ENCODE data around the gene CTDSPL2. TPM values are rescaled to one million over a fixed set of nuclear protein-coding genes. Genes with fewer than 3 reads are reported as not detected.

CTDSPL2 gene
- total and polyA plus RNA-seq, 2 experiments from 2014 or later = 42.2 to 86.2 TPM

DNA sequence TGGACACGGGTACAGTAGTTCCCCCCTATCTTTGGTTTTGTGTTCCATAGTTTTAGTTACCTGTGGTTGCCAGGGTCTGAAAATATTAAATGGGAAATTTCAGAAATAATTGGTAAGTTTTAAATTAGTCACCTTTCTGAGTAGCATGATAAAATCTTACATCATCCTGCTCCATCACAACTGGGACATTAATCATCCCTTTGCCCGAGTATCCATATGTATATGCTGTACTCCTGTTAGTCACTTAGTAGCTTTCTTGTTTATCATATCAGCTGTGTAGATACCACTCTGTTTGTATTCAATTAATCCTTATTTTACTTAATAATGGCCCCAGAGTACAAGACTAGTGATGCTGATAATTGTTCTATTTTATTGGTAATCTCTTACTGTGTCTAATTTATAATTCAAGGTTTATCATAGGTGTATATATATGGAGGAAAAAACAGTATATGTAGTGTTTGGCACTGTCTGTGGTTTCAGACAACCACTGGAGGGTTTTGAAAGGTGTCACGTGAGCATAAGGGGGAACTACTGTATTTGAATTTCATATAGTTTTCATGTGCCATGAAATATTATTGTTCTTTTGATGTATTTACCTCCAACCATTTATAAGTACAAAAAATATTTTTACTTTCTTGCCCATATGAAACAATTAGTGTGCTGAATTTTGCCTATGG lies 41.4 kb downstream of the CTDSPL2 start:
- H3K27me3 ChIP-seq (ENCODE audit: insufficient read depth) = no peaks in the 10 kb centered on the region
- H3K4me2 ChIP-seq = no peak overlapping the region
- DNase-seq (ENCODE audit: low spot score) = no peak
- H3K36me3 ChIP-seq (ENCODE audit: insufficient read depth) = no peaks in the 10 kb centered on the region
- H4K20me1 ChIP-seq (replicated peaks; ENCODE audit: insufficient read depth) = peaks cover 31% of the 10 kb centered on the region
- no peaks in the 10 kb centered on the region; the same call in 1 of the 2 replicates for H3F3A ChIP-seq (replicated peaks; ENCODE audit: low read depth)
- no peaks in the 10 kb centered on the region for H3K9me2 ChIP-seq (ENCODE audit: insufficient read depth)
- Mint-ChIP-seq H3K4me3 (no peak overlapping the region), H3K27me3 (ENCODE audit: insufficient read depth, low read depth, poor library complexity) (no peaks in the 10 kb centered on the region), H3K4me1 (no peaks in the 10 kb centered on the region), H3K9me3 (no peaks in the 10 kb centered on the region), H3K36me3 (ENCODE audit: low read depth) (peaks cover 54% of the 10 kb centered on the region), H3K27ac (no peak overlapping the region)
- H2AFZ ChIP-seq = no peak overlapping the region
- no peak for TF ChIP-seq STAT1 (IDR thresholded peaks at IDR 0.05; ENCODE audit: unreplicated experiment)
- no peak for TF ChIP-seq CREB1 (CRISPR knock-in tag; IDR thresholded peaks at IDR 0.05; ENCODE audit: low read depth)
- TF ChIP-seq, protein P1, sequence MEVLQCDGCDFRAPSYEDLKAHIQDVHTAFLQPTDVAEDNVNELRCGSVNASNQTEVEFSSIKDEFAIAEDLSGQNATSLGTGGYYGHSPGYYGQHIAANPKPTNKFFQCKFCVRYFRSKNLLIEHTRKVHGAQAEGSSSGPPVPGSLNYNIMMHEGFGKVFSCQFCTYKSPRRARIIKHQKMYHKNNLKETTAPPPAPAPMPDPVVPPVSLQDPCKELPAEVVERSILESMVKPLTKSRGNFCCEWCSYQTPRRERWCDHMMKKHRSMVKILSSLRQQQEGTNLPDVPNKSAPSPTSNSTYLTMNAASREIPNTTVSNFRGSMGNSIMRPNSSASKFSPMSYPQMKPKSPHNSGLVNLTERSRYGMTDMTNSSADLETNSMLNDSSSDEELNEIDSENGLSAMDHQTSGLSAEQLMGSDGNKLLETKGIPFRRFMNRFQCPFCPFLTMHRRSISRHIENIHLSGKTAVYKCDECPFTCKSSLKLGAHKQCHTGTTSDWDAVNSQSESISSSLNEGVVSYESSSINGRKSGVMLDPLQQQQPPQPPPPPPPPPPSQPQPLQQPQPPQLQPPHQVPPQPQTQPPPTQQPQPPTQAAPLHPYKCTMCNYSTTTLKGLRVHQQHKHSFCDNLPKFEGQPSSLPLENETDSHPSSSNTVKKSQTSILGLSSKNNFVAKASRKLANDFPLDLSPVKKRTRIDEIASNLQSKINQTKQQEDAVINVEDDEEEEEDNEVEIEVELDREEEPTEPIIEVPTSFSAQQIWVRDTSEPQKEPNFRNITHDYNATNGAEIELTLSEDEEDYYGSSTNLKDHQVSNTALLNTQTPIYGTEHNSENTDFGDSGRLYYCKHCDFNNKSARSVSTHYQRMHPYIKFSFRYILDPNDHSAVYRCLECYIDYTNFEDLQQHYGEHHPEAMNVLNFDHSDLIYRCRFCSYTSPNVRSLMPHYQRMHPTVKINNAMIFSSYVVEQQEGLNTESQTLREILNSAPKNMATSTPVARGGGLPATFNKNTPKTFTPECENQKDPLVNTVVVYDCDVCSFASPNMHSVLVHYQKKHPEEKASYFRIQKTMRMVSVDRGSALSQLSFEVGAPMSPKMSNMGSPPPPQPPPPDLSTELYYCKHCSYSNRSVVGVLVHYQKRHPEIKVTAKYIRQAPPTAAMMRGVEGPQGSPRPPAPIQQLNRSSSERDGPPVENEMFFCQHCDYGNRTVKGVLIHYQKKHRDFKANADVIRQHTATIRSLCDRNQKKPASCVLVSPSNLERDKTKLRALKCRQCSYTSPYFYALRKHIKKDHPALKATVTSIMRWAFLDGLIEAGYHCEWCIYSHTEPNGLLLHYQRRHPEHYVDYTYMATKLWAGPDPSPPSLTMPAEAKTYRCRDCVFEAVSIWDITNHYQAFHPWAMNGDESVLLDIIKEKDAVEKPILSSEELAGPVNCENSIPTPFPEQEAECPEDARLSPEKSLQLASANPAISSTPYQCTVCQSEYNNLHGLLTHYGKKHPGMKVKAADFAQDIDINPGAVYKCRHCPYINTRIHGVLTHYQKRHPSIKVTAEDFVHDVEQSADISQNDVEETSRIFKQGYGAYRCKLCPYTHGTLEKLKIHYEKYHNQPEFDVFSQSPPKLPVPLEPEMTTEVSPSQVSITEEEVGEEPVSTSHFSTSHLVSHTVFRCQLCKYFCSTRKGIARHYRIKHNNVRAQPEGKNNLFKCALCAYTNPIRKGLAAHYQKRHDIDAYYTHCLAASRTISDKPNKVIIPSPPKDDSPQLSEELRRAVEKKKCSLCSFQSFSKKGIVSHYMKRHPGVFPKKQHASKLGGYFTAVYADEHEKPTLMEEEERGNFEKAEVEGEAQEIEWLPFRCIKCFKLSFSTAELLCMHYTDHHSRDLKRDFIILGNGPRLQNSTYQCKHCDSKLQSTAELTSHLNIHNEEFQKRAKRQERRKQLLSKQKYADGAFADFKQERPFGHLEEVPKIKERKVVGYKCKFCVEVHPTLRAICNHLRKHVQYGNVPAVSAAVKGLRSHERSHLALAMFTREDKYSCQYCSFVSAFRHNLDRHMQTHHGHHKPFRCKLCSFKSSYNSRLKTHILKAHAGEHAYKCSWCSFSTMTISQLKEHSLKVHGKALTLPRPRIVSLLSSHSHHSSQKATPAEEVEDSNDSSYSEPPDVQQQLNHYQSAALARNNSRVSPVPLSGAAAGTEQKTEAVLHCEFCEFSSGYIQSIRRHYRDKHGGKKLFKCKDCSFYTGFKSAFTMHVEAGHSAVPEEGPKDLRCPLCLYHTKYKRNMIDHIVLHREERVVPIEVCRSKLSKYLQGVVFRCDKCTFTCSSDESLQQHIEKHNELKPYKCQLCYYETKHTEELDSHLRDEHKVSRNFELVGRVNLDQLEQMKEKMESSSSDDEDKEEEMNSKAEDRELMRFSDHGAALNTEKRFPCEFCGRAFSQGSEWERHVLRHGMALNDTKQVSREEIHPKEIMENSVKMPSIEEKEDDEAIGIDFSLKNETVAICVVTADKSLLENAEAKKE (CRISPR knock-in tag; IDR thresholded peaks at IDR 0.05) = no peak
- H3K4me1 ChIP-seq (ENCODE audit: insufficient read depth) = no peaks in the 10 kb centered on the region
- H3K79me2 ChIP-seq (replicated peaks; ENCODE audit: insufficient read depth) = peaks cover 100% of the 10 kb centered on the region
- H3K4me3 ChIP-seq = no peak overlapping the region
- H3K27ac ChIP-seq (ENCODE audit: low read depth) = no peak overlapping the region
- no peak for ATAC-seq

DNA sequence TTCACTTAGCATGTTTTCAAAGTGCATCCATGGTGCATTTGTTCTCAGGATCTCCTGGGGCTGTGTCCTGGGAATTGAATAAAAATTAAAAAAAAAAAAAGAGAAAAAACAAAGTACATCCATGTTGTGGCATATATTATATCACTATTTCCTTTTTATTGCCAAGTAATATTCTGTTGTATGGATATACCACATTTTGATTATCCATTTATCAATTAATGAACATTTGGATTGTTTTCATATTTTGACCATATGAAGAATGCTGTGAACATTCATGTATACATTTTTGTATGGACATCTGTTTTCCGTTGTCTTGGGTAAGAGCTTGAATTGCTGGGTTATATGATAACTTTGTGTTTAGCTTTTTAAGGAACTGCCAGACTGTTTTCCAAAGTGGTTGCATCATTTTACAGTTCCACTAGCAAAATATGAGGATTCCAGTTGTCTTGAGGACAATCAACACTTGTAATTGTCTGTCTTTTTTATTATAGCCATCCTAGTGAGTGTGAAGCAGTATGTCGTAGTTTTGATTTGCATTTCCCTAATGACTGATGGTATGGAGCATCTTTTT lies 44.5 kb downstream of the CTDSPL2 start:
- no peak for ATAC-seq
- Histone ChIP-seq H3K4me1 (ENCODE audit: insufficient read depth) (no peaks in the 10 kb centered on the region), H3K27ac (ENCODE audit: low read depth) (0 out of 2 replicates have a peak overlapping the region, but pooled peaks have one; percentile 22), H3K79me2 (replicated peaks; ENCODE audit: insufficient read depth) (peaks cover 99% of the 10 kb centered on the region), H2AFZ (no peak overlapping the region), H3K27me3 (ENCODE audit: insufficient read depth) (no peaks in the 10 kb centered on the region), H3K4me2 (no peak overlapping the region), H3K36me3 (ENCODE audit: insufficient read depth) (no peaks in the 10 kb centered on the region), H3F3A (replicated peaks; ENCODE audit: low read depth) (0 out of 2 replicates have a peak, but pooled peaks cover 1% of the 10 kb centered on the region), H4K20me1 (replicated peaks; ENCODE audit: insufficient read depth) (peaks cover 27% of the 10 kb centered on the region), H3K9me2 (ENCODE audit: insufficient read depth) (no peaks in the 10 kb centered on the region), H3K4me3 (no peak overlapping the region)
- DNase-seq (ENCODE audit: low spot score) = no peak
- no peaks in the 10 kb centered on the region for H3K27me3 Mint-ChIP-seq (ENCODE audit: insufficient read depth, low read depth, poor library complexity)
- H3K4me1 Mint-ChIP-seq = no peaks in the 10 kb centered on the region
- H3K36me3 Mint-ChIP-seq (ENCODE audit: low read depth) = peaks cover 38% of the 10 kb centered on the region
- H3K4me3 Mint-ChIP-seq = no peak overlapping the region
- H3K27ac Mint-ChIP-seq = no peak overlapping the region
- no peaks in the 10 kb centered on the region for H3K9me3 Mint-ChIP-seq
- TF ChIP-seq STAT1 (IDR thresholded peaks at IDR 0.05; ENCODE audit: unreplicated experiment) (no peak), NANOG (IDR thresholded peaks at IDR 0.05; ENCODE audit: borderline replicate concordance) (no peak), POLR2AphosphoS5 (IDR thresholded peaks at IDR 0.05; ENCODE audit: low read depth) (no peak)
- TF ChIP-seq, protein P2, sequence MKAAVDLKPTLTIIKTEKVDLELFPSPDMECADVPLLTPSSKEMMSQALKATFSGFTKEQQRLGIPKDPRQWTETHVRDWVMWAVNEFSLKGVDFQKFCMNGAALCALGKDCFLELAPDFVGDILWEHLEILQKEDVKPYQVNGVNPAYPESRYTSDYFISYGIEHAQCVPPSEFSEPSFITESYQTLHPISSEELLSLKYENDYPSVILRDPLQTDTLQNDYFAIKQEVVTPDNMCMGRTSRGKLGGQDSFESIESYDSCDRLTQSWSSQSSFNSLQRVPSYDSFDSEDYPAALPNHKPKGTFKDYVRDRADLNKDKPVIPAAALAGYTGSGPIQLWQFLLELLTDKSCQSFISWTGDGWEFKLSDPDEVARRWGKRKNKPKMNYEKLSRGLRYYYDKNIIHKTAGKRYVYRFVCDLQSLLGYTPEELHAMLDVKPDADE (IDR thresholded peaks at IDR 0.05) = no peak
- TF ChIP-seq, protein P3, sequence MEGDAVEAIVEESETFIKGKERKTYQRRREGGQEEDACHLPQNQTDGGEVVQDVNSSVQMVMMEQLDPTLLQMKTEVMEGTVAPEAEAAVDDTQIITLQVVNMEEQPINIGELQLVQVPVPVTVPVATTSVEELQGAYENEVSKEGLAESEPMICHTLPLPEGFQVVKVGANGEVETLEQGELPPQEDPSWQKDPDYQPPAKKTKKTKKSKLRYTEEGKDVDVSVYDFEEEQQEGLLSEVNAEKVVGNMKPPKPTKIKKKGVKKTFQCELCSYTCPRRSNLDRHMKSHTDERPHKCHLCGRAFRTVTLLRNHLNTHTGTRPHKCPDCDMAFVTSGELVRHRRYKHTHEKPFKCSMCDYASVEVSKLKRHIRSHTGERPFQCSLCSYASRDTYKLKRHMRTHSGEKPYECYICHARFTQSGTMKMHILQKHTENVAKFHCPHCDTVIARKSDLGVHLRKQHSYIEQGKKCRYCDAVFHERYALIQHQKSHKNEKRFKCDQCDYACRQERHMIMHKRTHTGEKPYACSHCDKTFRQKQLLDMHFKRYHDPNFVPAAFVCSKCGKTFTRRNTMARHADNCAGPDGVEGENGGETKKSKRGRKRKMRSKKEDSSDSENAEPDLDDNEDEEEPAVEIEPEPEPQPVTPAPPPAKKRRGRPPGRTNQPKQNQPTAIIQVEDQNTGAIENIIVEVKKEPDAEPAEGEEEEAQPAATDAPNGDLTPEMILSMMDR (conservative IDR thresholded peaks at IDR 0.05; ENCODE audit: low read depth in 2 of 2) = no peak
